Endothelial cell of umbilical vein (primary cell): ENCODE data around the gene CDKL4. TPM values are rescaled to one million over a fixed set of nuclear protein-coding genes. Genes with fewer than 3 reads are reported as not detected.

ENCODE experiments used
- BruUV-seq: library from RNA; stranded (reverse); fragments of 400-500 nt; replicated peaks from 2 replicates; lab custom pipeline; 2021; lab: Mats Ljungman, UMichigan
- CTCF ChIA-PET: fragments of 300-600, 350-600 bp; sonication (Branson Sonifier 250); formaldehyde crosslinking; loops from one replicate; lab custom pipeline; 2021; ENCODE audit warnings: antibody characterized with exemption, inconsistent platforms; lab: Charles Lee
- POLR2A ChIA-PET: fragments of 300-600, 350-600 bp; sonication (Branson Sonifier 250); formaldehyde crosslinking; loops from one replicate; lab custom pipeline; 2021; ENCODE audit warnings: antibody characterized with exemption, inconsistent platforms; lab: Charles Lee
- DNase-seq: peaks from one replicate; pipeline ENCODE4 v3.0.0-alpha.2; 2011; ENCODE audit warnings: low read depth, low spot score
- FAIRE-seq: peaks from 2 replicates; lab custom pipeline; 2011; peaks lifted over from hg19 to GRCh38; lab: Jason Lieb, UNC
- H2AFZ ChIP-seq: 2 replicates; pipeline ENCODE4 v1.6.0; 2012; ENCODE audit warnings: low read depth, low read length, control low read depth, inconsistent platforms
- H3K27ac ChIP-seq: 2 replicates; pipeline ENCODE4 v1.5.1; 2011; ENCODE audit warnings: low read depth, mild to moderate bottlenecking, control low read depth, low read length, moderate library complexity; ENCODE audit not compliant: insufficient read depth
- H3K27me3 ChIP-seq, 2 experiments: 2 replicates each; pipeline versions ENCODE4 v1.6.0 to v1.6.1; 2011; ENCODE audit warnings: low read length in 2 of 2, mixed read lengths in 1 of 2; ENCODE audit not compliant: control insufficient read depth in 2 of 2, insufficient read depth in 2 of 2
- H3K36me3 ChIP-seq, 2 experiments: 2 replicates in 1 of 2; 3 replicates in 1 of 2; pipeline ENCODE4 v1.5.1; 2011; ENCODE audit warnings: low read length in 2 of 2, mild to moderate bottlenecking in 1 of 2, moderate library complexity in 1 of 2; ENCODE audit not compliant: control insufficient read depth in 2 of 2, insufficient read depth in 2 of 2; ENCODE audit errors: extremely low read depth in 1 of 2
- H3K4me1 ChIP-seq: 3 replicates; pipeline ENCODE4 v1.5.1; 2011; ENCODE audit warnings: mild to moderate bottlenecking, low read length; ENCODE audit not compliant: control insufficient read depth, insufficient read depth; ENCODE audit errors: extremely low read depth
- H3K4me2 ChIP-seq: 2 replicates; pipeline ENCODE4 v1.6.1; 2011; ENCODE audit warnings: low read length, control low read depth, mixed read lengths; ENCODE audit not compliant: insufficient read depth
- H3K4me3 ChIP-seq, 3 experiments: fragments of 200-600 bp in 1 of 3; sonication (generic), shearing (Covaris generic) in 1 of 3; replicated peaks in 1 of 3; 2 replicates each; pipeline ENCODE4 v1.5.1; 2011 to 2016; ENCODE audit warnings: control low read depth in 3 of 3, low read length in 3 of 3, mild to moderate bottlenecking in 2 of 3, inconsistent platforms in 1 of 3, low read depth in 1 of 3, moderate library complexity in 1 of 3; ENCODE audit not compliant: insufficient read depth in 1 of 3
- H3K79me2 ChIP-seq: 2 replicates; pipeline ENCODE4 v1.6.0; 2012; ENCODE audit warnings: low read length, inconsistent platforms; ENCODE audit not compliant: control insufficient read depth, insufficient read depth
- H3K9ac ChIP-seq: replicated peaks from 2 replicates; pipeline ENCODE3; 2011; ENCODE audit warnings: low read length, control low read depth; ENCODE audit not compliant: insufficient read depth; ENCODE audit errors: extremely low read depth
- H3K9me1 ChIP-seq: replicated peaks from 3 replicates; pipeline ENCODE4 v1.6.0; 2011; ENCODE audit warnings: mild to moderate bottlenecking, low read length; ENCODE audit not compliant: control insufficient read depth, insufficient read depth; ENCODE audit errors: extremely low read depth
- H3K9me3 ChIP-seq: replicated peaks from 2 replicates; pipeline ENCODE4 v1.5.1; 2012; ENCODE audit warnings: low read length, inconsistent platforms; ENCODE audit not compliant: control insufficient read depth, insufficient read depth
- H4K20me1 ChIP-seq: replicated peaks from 2 replicates; pipeline ENCODE3; 2011; ENCODE audit warnings: mild to moderate bottlenecking, low read length; ENCODE audit not compliant: control insufficient read depth, insufficient read depth; ENCODE audit errors: extremely low read depth
- CTCF ChIP-seq, 2 donors: IDR thresholded peaks; 1 replicate in 1 of 2; 2 replicates in 1 of 2; pipeline ENCODE4 v1.5.1; 2011; ENCODE audit warnings: low read length in 2 of 2, mild to moderate bottlenecking in 2 of 2, moderate library complexity in 2 of 2, control low read depth in 1 of 2, inconsistent platforms in 1 of 2, low read depth in 1 of 2; ENCODE audit not compliant: insufficient read depth in 1 of 2; ENCODE audit errors: extremely low read depth in 1 of 2
- EZH2 ChIP-seq: IDR thresholded peaks from 2 replicates; pipeline ENCODE4 v1.6.1; 2012; ENCODE audit warnings: borderline replicate concordance, low read depth, mild to moderate bottlenecking, moderate library complexity, low read length, inconsistent platforms; ENCODE audit not compliant: severe bottlenecking
- FOS ChIP-seq: IDR thresholded peaks from 2 replicates; pipeline ENCODE4 v1.6.1; 2011; ENCODE audit warnings: mild to moderate bottlenecking, low read length, moderate library complexity, borderline replicate concordance; ENCODE audit not compliant: insufficient read depth
- GATA2 ChIP-seq: IDR thresholded peaks from 2 replicates; pipeline ENCODE4 v1.7.0; 2011; ENCODE audit warnings: low read depth, mild to moderate bottlenecking, moderate library complexity, mixed read lengths, low read length; ENCODE audit not compliant: insufficient read length, insufficient read depth
- JUN ChIP-seq: IDR thresholded peaks from 2 replicates; pipeline ENCODE4 v1.6.1; 2011; ENCODE audit warnings: borderline replicate concordance, low read depth; ENCODE audit not compliant: insufficient read length, insufficient read depth
- MYC ChIP-seq: IDR thresholded peaks from one replicate; pipeline ENCODE4 v1.6.1; 2011; ENCODE audit warnings: mild to moderate bottlenecking, low read depth, low read length
- POLR2A ChIP-seq: IDR thresholded peaks from 2 replicates; pipeline ENCODE4 v1.6.1; 2012; ENCODE audit warnings: low read depth, mild to moderate bottlenecking, control low read depth, low read length
- POLR2AphosphoS5 ChIP-seq: IDR thresholded peaks from 2 replicates; pipeline ENCODE4 v1.6.1; 2012; ENCODE audit warnings: low read depth, mild to moderate bottlenecking, control low read depth, low read length, moderate library complexity; ENCODE audit not compliant: insufficient read depth
- dilution Hi-C: fragments of 300-500 bp; cut with MboI; formaldehyde crosslinking; loops from one replicate; pipeline ENCODE4 v1.15.0; 2019; ENCODE audit warnings: low sequenced_read_pairs; ENCODE audit not compliant: extremely low pct_ligation_motif_present
- intact Hi-C: fragments of 100-400 bp; cut with micrococcal nuclease; formaldehyde crosslinking; loops from one replicate; pipeline ENCODE4 v1.10.0; 2022
- polyA plus RNA-seq, 4 experiments: library from polyadenylated mRNA; depleted of rRNA in 3 of 4; stranded (reverse) in 3 of 4; unstranded in 1 of 4; fragments of >200 nt; gene quantifications; 2 replicates each; pipeline versions ENCODE4 v1.2.1 to v1.2.3, GENCODE V29; 2011 to 2012; ENCODE audit warnings: missing spikeins in 1 of 4
- total RNA-seq: library from RNA; stranded (reverse); gene quantifications from 2 replicates; pipeline ENCODE4 v1.2.3, GENCODE V29; 2021
- TF ChIP-seq, protein P1 (sequence below): IDR thresholded peaks from 2 replicates; pipeline ENCODE4 v1.6.1; 2011; ENCODE audit not compliant: insufficient read depth, insufficient read length

The CDKL4 gene
- total and polyA plus RNA-seq, 2 donors (not counting 3 experiments of a cell fraction or from before 2014, with no cell fraction given): 0.17 to 0.75 TPM

GRCh38 chr2:39146630-39147029 is 97.1 kb downstream of the CDKL4 start:
- DNase-seq (no peak), FAIRE-seq (no peak)
- H3K27me3 ChIP-seq: no peaks in the 10 kb centered on the region
- H4K20me1 ChIP-seq: no peaks in the 10 kb centered on the region
- ChIA-PET POLR2A (no interaction called here), CTCF (interaction anchor here (1.2 kb wide), 1 partner anchor 22 kb away, joined by 4 read pairs; no protein-coding TSS in a partner anchor)
- dilution Hi-C loops (no loop called here), intact Hi-C loops (no loop called here)
- H3K4me1 ChIP-seq: no peaks in the 10 kb centered on the region
- no peaks in the 10 kb centered on the region for H3K79me2 ChIP-seq
- BruUV-seq: no TSS peak
- H3K36me3 ChIP-seq: no peaks in the 10 kb centered on the region
- no peak overlapping the region for H3K27ac ChIP-seq
- no peaks in the 10 kb centered on the region for H3K9me1 ChIP-seq
- TF ChIP-seq EZH2 (no peak), JUN (no peak), FOS (no peak), POLR2A (no peak), POLR2AphosphoS5 (no peak), CTCF (IDR thresholded peaks at IDR 0.05; ENCODE audit: extremely low read depth in 1 of 2, insufficient read depth in 1 of 2, low read depth in 1 of 2, low read length in 2 of 2) (no peak), MYC (no peak), GATA2 (no peak)
- TF ChIP-seq, protein P1, sequence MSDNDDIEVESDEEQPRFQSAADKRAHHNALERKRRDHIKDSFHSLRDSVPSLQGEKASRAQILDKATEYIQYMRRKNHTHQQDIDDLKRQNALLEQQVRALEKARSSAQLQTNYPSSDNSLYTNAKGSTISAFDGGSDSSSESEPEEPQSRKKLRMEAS: no peak
- no peak overlapping the region for H3K4me3 ChIP-seq
- H3K4me2 ChIP-seq: no peak overlapping the region
- H3K9ac ChIP-seq: no peak overlapping the region
- H3K9me3 ChIP-seq: no peaks in the 10 kb centered on the region
- no peak overlapping the region for H2AFZ ChIP-seq
